ENCODE results near the gene OR4F15. TPM values are rescaled to one million over a fixed set of nuclear protein-coding genes. Genes with fewer than 3 reads are reported as not detected.
"Not testable (repeated sequence)": the region's sequence is repeated elsewhere in the genome, so short reads cannot be mapped to it uniquely, and the experiment has no call there.

Gene OR4F15
- total RNA-seq, 3 donors from 2014 or later = not detected

- ATAC-seq; H3K4me3 Mint-ChIP-seq; H3K4me1 Mint-ChIP-seq (ENCODE audit: low read depth); H3K9me3 Mint-ChIP-seq; DNase-seq; H3K27me3 Mint-ChIP-seq (ENCODE audit: low read depth); H3K36me3 Mint-ChIP-seq (ENCODE audit: insufficient read depth): not testable (repeated sequence)
Observed at GRCh38 chr15:101788503-101789269, 23.3 kb upstream of the OR4F15 start.

GRCh38 chr15:101790748-101791147 is 21.3 kb upstream of the OR4F15 start:
- ATAC-seq; H3K4me1 Mint-ChIP-seq (ENCODE audit: low read depth); DNase-seq: not testable (repeated sequence)

GRCh38 chr15:101793981-101794380 is 18.0 kb upstream of the OR4F15 start:
- not testable (repeated sequence) for H3K4me1 Mint-ChIP-seq (ENCODE audit: low read depth); H3K4me3 Mint-ChIP-seq; H3K9me3 Mint-ChIP-seq; ATAC-seq; DNase-seq; H3K36me3 Mint-ChIP-seq (ENCODE audit: insufficient read depth)
- H3K27me3 Mint-ChIP-seq (ENCODE audit: low read depth) = peaks cover 17% of the 10 kb centered on the region

More at GRCh38 chr15:101790748-101791147, 21.3 kb upstream of the OR4F15 start:
- not testable (repeated sequence) for H3K9me3 Mint-ChIP-seq; H3K36me3 Mint-ChIP-seq (ENCODE audit: insufficient read depth); H3K4me3 Mint-ChIP-seq; H3K27me3 Mint-ChIP-seq (ENCODE audit: low read depth)

GRCh38 chr15:101795455-101795854 is 16.5 kb upstream of the OR4F15 start:
- H3K4me1 Mint-ChIP-seq (ENCODE audit: low read depth) = no peaks in the 10 kb centered on the region

GRCh38 chr15:101799665-101800064 is 12.3 kb upstream of the OR4F15 start:
- DNase-seq (no peak), ATAC-seq (no peak)
- H3K4me1 Mint-ChIP-seq (ENCODE audit: low read depth) = no peaks in the 10 kb centered on the region
- no peak overlapping the region for H3K4me3 Mint-ChIP-seq
- no peaks in the 10 kb centered on the region for H3K9me3 Mint-ChIP-seq
- no peaks in the 10 kb centered on the region for H3K36me3 Mint-ChIP-seq (ENCODE audit: insufficient read depth)
- peaks cover 19% of the 10 kb centered on the region for H3K27me3 Mint-ChIP-seq (ENCODE audit: low read depth)

More at GRCh38 chr15:101795455-101795854, 16.5 kb upstream of the OR4F15 start:
- H3K27me3 Mint-ChIP-seq (ENCODE audit: low read depth) = peaks cover 15% of the 10 kb centered on the region
- no peak overlapping the region for H3K4me3 Mint-ChIP-seq
- H3K9me3 Mint-ChIP-seq = no peaks in the 10 kb centered on the region
- no peak for ATAC-seq
- no peaks in the 10 kb centered on the region for H3K36me3 Mint-ChIP-seq (ENCODE audit: insufficient read depth)
- DNase-seq = no peak

GRCh38 chr15:101801048-101801447 is 11.0 kb upstream of the OR4F15 start:
- Mint-ChIP-seq H3K36me3 (ENCODE audit: insufficient read depth) (no peaks in the 10 kb centered on the region), H3K4me1 (ENCODE audit: low read depth) (no peaks in the 10 kb centered on the region), H3K9me3 (no peaks in the 10 kb centered on the region), H3K4me3 (no peak overlapping the region), H3K27me3 (ENCODE audit: low read depth) (peaks cover 26% of the 10 kb centered on the region)
- ATAC-seq (no peak), DNase-seq (no peak)

- ATAC-seq (no peak), DNase-seq (no peak)
- no peak within 1 kb of the TSS for H3K4me3 Mint-ChIP-seq
- H3K36me3 Mint-ChIP-seq (ENCODE audit: insufficient read depth) = no peaks in the 10 kb centered on the region
- peaks cover 28% of the 10 kb centered on the region for H3K27me3 Mint-ChIP-seq (ENCODE audit: low read depth)
- H3K9me3 Mint-ChIP-seq = no peaks in the 10 kb centered on the region
- H3K4me1 Mint-ChIP-seq (ENCODE audit: low read depth) = no peaks in the 10 kb centered on the region
Observed at GRCh38 chr15:101803209-101803608, 8.8 kb upstream of the OR4F15 start, which contains the start of gene OR4F6. Gene OR4F6, plus strand, starts transcription at chr15:101803509. Its CDS starts 2,211 bp downstream, at chr15:101805720.

- Mint-ChIP-seq H3K36me3 (ENCODE audit: insufficient read depth) (no peaks in the 10 kb centered on the region), H3K9me3 (no peaks in the 10 kb centered on the region), H3K27me3 (ENCODE audit: low read depth) (peaks cover 25% of the 10 kb centered on the region), H3K4me1 (ENCODE audit: low read depth) (no peaks in the 10 kb centered on the region), H3K4me3 (no peak overlapping the region)
- ATAC-seq (no peak), DNase-seq (no peak)
Observed at GRCh38 chr15:101803676-101804075, 8.3 kb upstream of the OR4F15 start.

- H3K27me3 Mint-ChIP-seq (ENCODE audit: low read depth) = peaks cover 28% of the 10 kb centered on the region
- no peaks in the 10 kb centered on the region for H3K4me1 Mint-ChIP-seq (ENCODE audit: low read depth)
- H3K36me3 Mint-ChIP-seq (ENCODE audit: insufficient read depth) = no peaks in the 10 kb centered on the region
- ATAC-seq (no peak), DNase-seq (no peak)
- no peak overlapping the region for H3K4me3 Mint-ChIP-seq
- H3K9me3 Mint-ChIP-seq = no peaks in the 10 kb centered on the region
Observed at GRCh38 chr15:101804375-101804774, 7.6 kb upstream of the OR4F15 start.

GRCh38 chr15:101804941-101805340 is 7.1 kb upstream of the OR4F15 start:
- H3K9me3 Mint-ChIP-seq = no peaks in the 10 kb centered on the region
- H3K4me1 Mint-ChIP-seq (ENCODE audit: low read depth) = no peaks in the 10 kb centered on the region
- no peak overlapping the region for H3K4me3 Mint-ChIP-seq
- ATAC-seq = no peak
- peaks cover 34% of the 10 kb centered on the region for H3K27me3 Mint-ChIP-seq (ENCODE audit: low read depth)
- DNase-seq = no peak
- H3K36me3 Mint-ChIP-seq (ENCODE audit: insufficient read depth) = no peaks in the 10 kb centered on the region

GRCh38 chr15:101805605-101806345 is 6.2 kb upstream of the OR4F15 start:
- DNase-seq = no peak
- H3K4me3 Mint-ChIP-seq = no peak overlapping the region
- no peaks in the 10 kb centered on the region for H3K4me1 Mint-ChIP-seq (ENCODE audit: low read depth)
- no peak for ATAC-seq
- H3K27me3 Mint-ChIP-seq (ENCODE audit: low read depth) = peaks cover 37% of the 10 kb centered on the region
- no peaks in the 10 kb centered on the region for H3K36me3 Mint-ChIP-seq (ENCODE audit: insufficient read depth)
- H3K9me3 Mint-ChIP-seq = no peaks in the 10 kb centered on the region

GRCh38 chr15:101807345-101807945 is 4.6 kb upstream of the OR4F15 start:
- H3K36me3 Mint-ChIP-seq (ENCODE audit: insufficient read depth) = no peaks in the 10 kb centered on the region
- no peaks in the 10 kb centered on the region for H3K4me1 Mint-ChIP-seq (ENCODE audit: low read depth)
- no peaks in the 10 kb centered on the region for H3K9me3 Mint-ChIP-seq
- ATAC-seq (peak in 1 of 2 donors; percentile 7), DNase-seq (no peak)
- H3K4me3 Mint-ChIP-seq = no peak overlapping the region
- peaks cover 41% of the 10 kb centered on the region for H3K27me3 Mint-ChIP-seq (ENCODE audit: low read depth)

- ATAC-seq = no peak
- H3K36me3 Mint-ChIP-seq (ENCODE audit: insufficient read depth) = no peaks in the 10 kb centered on the region
- no peaks in the 10 kb centered on the region for H3K9me3 Mint-ChIP-seq
- peaks cover 46% of the 10 kb centered on the region for H3K27me3 Mint-ChIP-seq (ENCODE audit: low read depth)
- no peak for DNase-seq
- H3K4me3 Mint-ChIP-seq = no peak overlapping the region
- no peaks in the 10 kb centered on the region for H3K4me1 Mint-ChIP-seq (ENCODE audit: low read depth)
Observed at GRCh38 chr15:101808201-101808600, 3.8 kb upstream of the OR4F15 start.

- no peak for DNase-seq
Observed at GRCh38 chr15:101810456-101810855, 1.5 kb upstream of the OR4F15 start.

More at GRCh38 chr15:101810456-101810855, 1.5 kb upstream of the OR4F15 start:
- no peak for ATAC-seq
- H3K36me3 Mint-ChIP-seq (ENCODE audit: insufficient read depth) = no peaks in the 10 kb centered on the region
- H3K4me1 Mint-ChIP-seq (ENCODE audit: low read depth) = no peaks in the 10 kb centered on the region
- H3K9me3 Mint-ChIP-seq = no peaks in the 10 kb centered on the region
- H3K4me3 Mint-ChIP-seq = no peak overlapping the region
- H3K27me3 Mint-ChIP-seq (ENCODE audit: low read depth) = peaks cover 46% of the 10 kb centered on the region
